HL-60 (cell line): ENCODE results near the gene APPBP2.

Experiments used
- CTCF ChIP-seq: IDR thresholded peaks from one replicate; pipeline ENCODE4 v1.5.1; 2011; ENCODE audit warnings: low read length, control low read depth, inconsistent platforms; ENCODE audit not compliant: insufficient read depth
- GABPA ChIP-seq: IDR thresholded peaks from 2 replicates; pipeline ENCODE4 v1.6.1; 2012; ENCODE audit warnings: low read depth
- POLR2AphosphoS5 ChIP-seq: IDR thresholded peaks from 2 replicates; pipeline ENCODE4 v1.6.1; 2012; ENCODE audit warnings: low read depth
- REST ChIP-seq: IDR thresholded peaks from 2 replicates; pipeline ENCODE4 v1.6.1; 2012; ENCODE audit warnings: low read depth; ENCODE audit not compliant: insufficient replicate concordance

- no peak for TF ChIP-seq CTCF
- TF ChIP-seq REST: no peak
- TF ChIP-seq GABPA: no peak
- TF ChIP-seq POLR2AphosphoS5: no peak
These were observed 19.6 kb upstream of the APPBP2 start for GRCh38 chr17:60545465-60546191.
